KBM-7 (cell line): ENCODE data around the gene FBXO34.
"Not testable (repeated sequence)": the region's sequence is repeated elsewhere in the genome, so short reads cannot be mapped to it uniquely, and the experiment has no call there.

Source experiments
- DNase-seq: peaks from one replicate; pipeline ENCODE4 v3.0.0-alpha.2; 2015
- in situ Hi-C: fragments of 300-500 bp; cut with MboI; formaldehyde crosslinking; loops from 2 replicates; pipeline ENCODE4 v1.14.3; 2020; ENCODE audit warnings: low sequenced_read_pairs, low pct_unique_long_range_greater_than_20kb, mixed read lengths

FBXO34 gene

GRCh38 chr14:55336162-55336561 lies 64.9 kb downstream of the FBXO34 start:
- no peak for DNase-seq
- in situ Hi-C loops: no loop called here

- in situ Hi-C loops: no loop called here
- DNase-seq: no peak
Measured at GRCh38 chr14:55336691-55337090, 65.5 kb downstream of the FBXO34 start.

GRCh38 chr14:55339770-55340169 lies 68.5 kb downstream of the FBXO34 start:
- DNase-seq: no peak
- in situ Hi-C loops: no loop called here

GRCh38 chr14:55340482-55340881 lies 69.3 kb downstream of the FBXO34 start:
- in situ Hi-C loops: no loop called here
- DNase-seq: no peak

- DNase-seq: no peak
- in situ Hi-C loops: no loop called here
Measured at GRCh38 chr14:55341781-55342180, 70.6 kb downstream of the FBXO34 start.

GRCh38 chr14:55344582-55345163 lies 73.5 kb downstream of the FBXO34 start:
- in situ Hi-C loops, DNase-seq: not testable (repeated sequence)

- no peak for DNase-seq
- in situ Hi-C loops: no loop called here
Measured at GRCh38 chr14:55347040-55347439, 75.8 kb downstream of the FBXO34 start.

- in situ Hi-C loops: no loop called here
- DNase-seq: no peak
Measured at GRCh38 chr14:55347748-55348147, 76.5 kb downstream of the FBXO34 start.

- no peak for DNase-seq
- in situ Hi-C loops: no loop called here
Measured at GRCh38 chr14:55348766-55349453, 77.7 kb downstream of the FBXO34 start.

GRCh38 chr14:55349565-55349964 lies 78.3 kb downstream of the FBXO34 start:
- no peak for DNase-seq

GRCh38 chr14:55350461-55350860 lies 79.2 kb downstream of the FBXO34 start:
- in situ Hi-C loops: no loop called here
- DNase-seq: no peak

More at GRCh38 chr14:55349565-55349964, 78.3 kb downstream of the FBXO34 start:
- in situ Hi-C loops: no loop called here

- no peak for DNase-seq
- in situ Hi-C loops: no loop called here
Measured at GRCh38 chr14:55351111-55351510, 79.9 kb downstream of the FBXO34 start.

GRCh38 chr14:55352201-55352600 lies 81.0 kb downstream of the FBXO34 start:
- in situ Hi-C loops: no loop called here
- no peak for DNase-seq

- no peak for DNase-seq
- in situ Hi-C loops: no loop called here
Measured at GRCh38 chr14:55353686-55354467, 82.7 kb downstream of the FBXO34 start.

- in situ Hi-C loops: no loop called here
- peak; percentile 47 for DNase-seq
Measured at GRCh38 chr14:55354500-55354899, 83.3 kb downstream of the FBXO34 start.

GRCh38 chr14:55355922-55356321 lies 84.7 kb downstream of the FBXO34 start:
- in situ Hi-C loops: no loop called here
- no peak for DNase-seq

- in situ Hi-C loops: no loop called here
- no peak for DNase-seq
Measured at GRCh38 chr14:55356913-55357312, 85.7 kb downstream of the FBXO34 start.

- DNase-seq: no peak
- in situ Hi-C loops: no loop called here
Measured at GRCh38 chr14:55359307-55359706, 88.1 kb downstream of the FBXO34 start.

- in situ Hi-C loops: no loop called here
- DNase-seq: no peak
Measured at GRCh38 chr14:55361190-55361589, 90.0 kb downstream of the FBXO34 start.

GRCh38 chr14:55366271-55366670 lies 95.0 kb downstream of the FBXO34 start:
- DNase-seq: no peak
- in situ Hi-C loops: no loop called here
